DMS53 (cell line): Measurements from ENCODE around the gene IL1RAP.
"Not testable (repeated sequence)": the region's sequence is repeated elsewhere in the genome, so short reads cannot be mapped to it uniquely, and the experiment has no call there.

Source experiments
- DNase-seq: peaks from one replicate; lab custom pipeline; 2025; lab: John Stamatoyannopoulos, UW

IL1RAP gene

DNA sequence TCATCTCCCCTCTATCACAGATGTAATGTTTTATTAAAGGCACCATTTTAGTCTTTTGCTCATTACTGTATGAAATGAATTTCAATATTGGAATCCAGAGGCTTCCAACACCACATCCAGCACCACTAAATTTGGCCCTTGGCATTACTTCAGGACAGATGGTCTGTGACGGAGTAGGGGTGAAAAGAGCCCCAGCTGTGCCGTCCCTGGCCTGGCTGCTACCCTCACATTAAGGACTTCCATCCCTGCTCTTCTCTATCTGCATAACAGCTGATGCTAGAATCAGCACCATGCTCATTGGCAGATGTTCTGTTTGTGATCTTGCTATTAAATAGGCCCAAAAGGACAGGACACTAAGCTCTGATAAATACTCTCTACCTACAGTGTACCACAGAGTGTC lies 152.9 kb downstream of the IL1RAP start:
- no peak for DNase-seq

DNA sequence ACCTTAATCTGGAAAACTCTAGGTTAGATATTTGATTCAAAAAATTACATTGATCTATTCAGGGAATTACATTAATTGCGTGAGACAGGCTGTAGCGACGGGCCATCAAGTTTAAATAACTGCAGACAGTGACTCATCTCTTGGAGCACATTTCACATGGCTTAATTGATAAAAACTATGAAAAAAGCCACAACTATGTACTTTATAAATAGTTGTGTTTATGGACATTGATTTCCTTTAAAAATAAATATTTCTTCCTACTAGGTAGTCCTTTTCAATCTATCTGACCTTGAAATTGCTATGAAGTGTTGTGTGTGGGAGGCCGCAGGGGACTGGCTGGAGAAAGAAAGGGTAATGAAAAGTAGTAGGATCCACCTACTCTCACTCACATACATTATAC lies 157.8 kb downstream of the IL1RAP start:
- DNase-seq = no peak

DNA sequence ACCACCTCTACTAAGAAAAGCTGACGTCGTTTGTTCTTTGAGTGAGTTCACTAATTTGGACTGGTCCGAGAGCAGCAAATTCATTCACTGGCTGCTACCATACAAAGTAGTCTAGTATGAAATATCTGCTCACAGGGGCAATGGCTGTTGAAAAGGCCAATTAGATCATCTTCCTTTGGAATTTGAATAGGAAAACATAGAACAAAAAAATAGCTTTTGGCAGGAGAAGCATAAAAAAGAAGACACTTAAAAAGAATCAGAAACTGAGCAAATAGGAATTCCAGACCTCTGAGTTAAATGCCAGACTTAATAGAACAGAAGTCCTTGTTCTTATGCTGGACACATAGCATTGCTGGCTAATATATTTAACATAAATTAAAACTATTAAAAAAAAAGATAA lies 159.3 kb downstream of the IL1RAP start:
- DNase-seq = no peak

DNA sequence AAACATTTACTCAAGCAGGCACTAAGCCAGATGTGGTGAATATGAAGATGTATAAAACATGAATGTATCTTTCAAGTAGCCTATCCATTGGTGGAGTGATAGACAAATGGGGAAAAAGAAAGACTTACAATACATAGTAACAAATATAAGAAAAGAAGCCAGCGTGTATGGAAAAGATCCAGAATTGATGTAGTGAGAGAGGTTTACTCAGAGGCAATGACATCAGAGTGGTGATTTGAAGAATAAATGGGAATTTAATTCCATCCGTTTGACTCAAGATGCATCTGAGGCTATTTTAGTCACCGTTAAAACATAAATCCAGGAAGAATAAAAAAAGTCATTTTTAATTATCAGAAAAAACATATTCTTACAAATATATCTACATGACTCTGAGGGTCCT lies 162.6 kb downstream of the IL1RAP start:
- DNase-seq = no peak

DNA sequence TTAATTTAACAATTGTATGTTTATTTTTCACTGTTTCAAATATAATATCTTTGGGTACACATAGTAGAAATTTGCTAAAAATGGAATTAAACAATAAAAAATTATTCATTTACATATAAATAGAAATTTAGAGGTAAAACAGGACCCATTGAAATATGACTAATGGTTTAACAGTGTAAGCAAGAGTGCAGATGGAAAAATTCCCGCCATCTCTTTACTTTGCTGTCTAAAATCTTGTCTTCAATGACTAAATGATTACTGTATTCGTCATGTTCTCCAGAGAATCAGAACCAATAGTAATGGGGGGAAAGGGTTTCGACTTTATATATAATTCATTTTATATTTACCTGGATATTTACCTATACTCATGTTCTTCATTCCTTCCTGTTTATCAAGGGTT lies 163.1 kb downstream of the IL1RAP start:
- DNase-seq = no peak

DNA sequence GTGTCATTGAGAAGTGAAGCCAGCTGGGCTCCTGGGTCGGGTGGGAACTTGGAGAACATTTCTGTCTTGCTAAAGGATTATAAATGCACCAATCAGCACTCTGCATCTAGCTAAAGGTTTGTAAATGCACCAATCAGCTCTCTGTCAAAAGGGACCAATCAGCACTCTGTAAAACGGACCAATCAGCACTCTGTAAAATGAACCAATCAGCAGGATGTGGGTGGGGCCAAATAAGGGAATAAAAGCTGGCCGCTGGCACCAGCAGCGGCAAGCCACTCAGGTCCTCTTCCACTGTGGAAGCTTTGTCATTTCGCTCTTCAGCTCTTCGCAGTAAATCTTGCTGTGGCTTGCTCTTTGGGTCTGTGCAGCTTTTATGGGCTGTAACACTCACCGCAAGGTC lies 164.0 kb downstream of the IL1RAP start:
- not testable (repeated sequence) for DNase-seq

DNA sequence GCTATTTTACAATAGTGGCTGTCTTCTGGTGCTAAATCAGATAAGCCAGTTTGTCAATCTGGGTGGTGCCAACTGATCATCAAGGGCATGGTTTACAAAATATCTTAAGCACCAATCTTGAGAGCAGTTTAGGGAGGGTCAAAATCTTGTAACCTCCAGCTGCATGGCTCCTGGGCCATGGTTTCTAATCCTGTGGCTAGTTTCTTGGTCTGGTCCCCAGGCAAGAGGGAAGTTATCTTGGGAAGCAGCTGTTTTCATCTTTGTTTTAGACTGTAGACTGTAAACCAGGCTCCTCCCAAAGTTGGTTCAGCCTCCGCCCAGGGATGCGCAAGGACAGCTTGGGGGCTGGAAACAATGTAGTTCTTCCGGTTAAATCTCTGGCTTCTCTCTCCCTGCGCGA lies 166.8 kb downstream of the IL1RAP start:
- no peak for DNase-seq

DNA sequence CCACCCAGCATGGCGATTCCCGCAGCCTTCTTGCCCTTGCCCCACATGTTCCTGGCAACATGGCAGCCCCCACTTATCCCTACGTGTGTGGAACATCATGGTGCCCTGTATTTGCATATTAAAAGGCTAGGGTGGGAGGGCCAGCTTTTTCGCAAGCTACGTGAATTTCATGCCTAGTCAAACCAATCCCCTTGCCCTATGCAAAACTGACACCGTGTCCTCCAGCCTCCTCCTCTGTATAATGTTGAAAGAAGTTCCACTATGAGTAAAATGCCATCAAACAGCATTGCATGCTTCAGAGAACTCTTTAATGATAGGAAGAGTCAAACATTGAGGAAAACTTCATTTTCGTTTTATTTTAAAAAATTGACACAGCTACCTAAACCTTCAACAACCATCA lies 170.9 kb downstream of the IL1RAP start:
- no peak for DNase-seq

DNA sequence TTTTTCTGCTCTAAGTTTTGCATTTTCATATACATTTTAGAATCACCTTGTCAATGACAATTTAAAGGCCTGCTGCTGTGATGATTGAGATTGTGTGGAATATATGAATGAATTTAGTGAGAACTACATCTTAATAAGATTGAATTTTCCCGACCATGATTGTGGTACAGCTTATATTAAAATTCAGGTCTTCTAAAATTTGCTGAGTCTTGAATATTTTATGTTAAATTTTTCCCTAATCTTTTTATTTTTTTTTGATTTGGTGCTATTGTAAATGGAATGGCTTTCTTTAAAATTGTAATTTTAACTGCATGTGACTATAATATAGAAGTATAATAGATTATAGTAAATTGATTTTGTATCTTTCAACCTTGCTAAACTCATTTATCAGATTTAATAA lies 172.1 kb downstream of the IL1RAP start:
- DNase-seq = no peak

DNA sequence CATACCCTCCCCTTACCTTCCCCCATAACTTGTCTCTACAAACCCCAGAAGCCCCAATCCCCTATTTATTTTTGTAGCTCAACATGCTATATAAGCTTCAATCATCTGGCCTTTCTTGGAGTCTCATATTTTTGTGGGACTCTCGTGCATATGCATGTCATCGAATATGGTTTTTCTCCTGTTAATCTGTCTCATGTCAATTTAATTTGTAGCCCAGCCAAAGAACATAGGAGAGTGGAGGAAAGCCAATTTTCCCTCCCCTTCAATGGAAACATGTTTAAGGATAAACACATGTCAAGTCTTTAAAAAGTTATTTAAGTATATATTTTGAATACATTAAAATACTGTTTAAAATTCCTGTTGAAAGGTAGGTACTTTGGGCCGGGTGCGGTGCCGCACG lies 176.4 kb downstream of the IL1RAP start:
- no peak for DNase-seq

DNA sequence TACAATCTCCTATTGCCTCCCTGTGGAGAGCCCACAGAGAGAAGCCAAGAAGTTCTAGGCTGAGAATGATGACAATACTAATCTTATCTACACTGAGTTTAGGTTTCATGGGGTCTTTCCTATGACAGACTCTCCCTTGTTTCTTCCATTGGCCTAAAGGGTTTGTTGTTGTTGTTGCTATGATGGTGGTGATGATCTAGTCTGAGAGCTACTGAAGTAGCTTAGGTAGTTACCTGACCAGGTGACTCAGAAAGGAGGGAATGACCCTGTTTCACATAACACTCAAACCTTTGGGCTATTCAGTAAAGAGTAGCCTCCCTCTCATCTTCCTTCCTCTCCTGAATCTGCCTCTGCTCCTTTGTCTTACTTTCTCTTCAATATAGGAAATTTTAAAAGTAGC lies 178.4 kb downstream of the IL1RAP start:
- peak; percentile 44 for DNase-seq

DNA sequence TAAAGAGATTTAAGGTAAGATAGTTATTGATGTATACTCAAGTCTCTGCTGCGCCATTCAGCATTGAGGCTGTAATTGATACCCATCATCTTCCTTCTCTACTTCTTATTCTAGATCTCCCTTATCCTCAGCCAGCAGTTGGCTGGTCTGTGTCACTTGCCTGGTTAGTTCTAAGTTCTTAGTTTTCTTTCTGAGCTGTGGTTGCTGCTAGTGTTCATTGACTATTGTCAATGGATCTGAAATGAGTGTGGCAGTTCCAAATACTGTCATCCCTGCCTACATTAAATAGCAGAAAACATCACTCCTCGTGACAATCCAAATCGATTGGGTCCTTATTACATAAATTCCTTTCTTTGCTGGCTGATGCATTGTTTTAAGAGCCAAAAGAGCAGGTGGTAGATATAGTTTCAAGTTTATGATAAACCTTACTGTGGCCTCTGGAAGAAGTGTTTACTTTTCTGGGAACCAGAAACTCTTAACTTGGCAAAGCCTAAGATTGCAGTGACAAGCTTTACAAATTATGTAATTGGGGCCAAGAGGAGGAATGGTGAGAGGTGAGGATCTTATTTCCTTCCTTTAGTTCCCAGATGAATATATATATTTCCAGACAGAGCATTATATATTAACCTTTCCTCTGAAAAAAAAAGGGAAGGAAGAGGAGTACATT lies 180.6 kb downstream of the IL1RAP start:
- DNase-seq = peak; percentile 28

DNA sequence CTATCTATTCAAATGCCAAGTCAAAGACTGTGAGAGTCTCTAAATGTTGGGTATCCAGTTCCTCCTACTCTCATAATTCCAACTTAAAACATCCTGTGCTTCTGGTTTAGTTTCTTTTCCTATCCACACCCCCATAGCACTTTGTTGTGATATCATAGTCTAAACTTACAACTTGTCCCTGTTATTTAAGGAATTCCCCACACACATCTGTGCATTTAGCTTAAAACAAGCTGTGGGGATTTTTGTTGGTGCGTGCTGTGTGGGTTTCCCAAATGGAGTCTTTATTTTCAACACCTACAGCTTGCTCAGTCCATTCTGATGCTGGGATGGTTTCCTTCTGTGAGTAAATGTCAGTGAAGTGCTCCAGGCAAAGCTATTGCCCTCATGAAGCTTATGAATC lies 181.3 kb downstream of the IL1RAP start:
- DNase-seq = no peak

DNA sequence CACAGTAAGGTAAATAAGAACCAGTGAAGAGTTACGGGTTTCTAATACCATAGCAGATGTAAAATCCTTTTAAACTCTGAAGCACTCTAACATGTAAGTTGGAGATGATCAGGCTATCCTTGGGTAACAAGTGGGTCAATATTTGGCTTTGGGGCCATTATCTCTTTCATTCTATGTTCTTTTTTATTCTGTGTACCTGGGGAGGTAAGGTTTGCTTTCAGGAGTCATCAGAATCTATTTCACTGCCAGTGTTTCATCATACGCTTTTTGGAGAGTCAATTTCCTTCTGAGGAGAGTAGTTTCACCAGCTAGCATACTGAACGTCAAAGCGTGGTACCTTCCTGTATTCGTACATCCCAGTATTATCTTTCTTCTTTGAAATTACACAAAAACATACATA lies 182.1 kb downstream of the IL1RAP start:
- peak; percentile 13 for DNase-seq

DNA sequence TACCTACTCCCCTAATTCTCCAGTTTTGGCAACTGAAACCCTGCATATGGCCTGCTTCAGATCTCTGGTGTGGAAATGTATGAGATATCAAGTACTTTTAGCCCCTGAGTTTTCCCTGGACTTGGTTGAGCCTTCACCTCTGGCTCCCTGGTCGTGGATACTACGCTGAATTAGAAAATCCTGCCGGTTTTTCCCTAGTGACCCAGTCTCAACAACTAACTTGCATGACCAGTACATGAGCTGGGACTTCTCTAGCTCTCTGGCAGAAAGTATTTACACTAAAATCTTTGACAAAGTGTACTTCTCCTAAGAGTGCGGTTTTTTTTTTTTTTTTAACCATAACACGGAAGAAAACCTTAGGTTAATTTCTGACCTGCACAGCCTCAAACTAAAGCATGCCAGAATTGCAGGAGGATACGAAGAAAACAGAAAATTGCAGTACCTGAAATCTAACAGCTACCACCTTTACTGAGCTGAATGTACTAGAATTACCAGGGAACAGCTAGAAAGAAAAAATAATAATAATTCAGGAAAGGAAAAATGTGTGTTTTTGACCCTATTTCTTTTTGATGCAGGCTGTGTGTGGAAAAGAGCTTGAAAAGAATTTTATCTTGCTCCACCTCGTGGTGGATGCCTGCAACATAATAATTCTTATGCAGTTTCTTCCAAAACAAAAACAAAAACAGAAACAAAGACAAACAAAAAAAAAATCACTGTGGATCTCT lies 183.1 kb downstream of the IL1RAP start:
- peak; percentile 51 for DNase-seq

DNA sequence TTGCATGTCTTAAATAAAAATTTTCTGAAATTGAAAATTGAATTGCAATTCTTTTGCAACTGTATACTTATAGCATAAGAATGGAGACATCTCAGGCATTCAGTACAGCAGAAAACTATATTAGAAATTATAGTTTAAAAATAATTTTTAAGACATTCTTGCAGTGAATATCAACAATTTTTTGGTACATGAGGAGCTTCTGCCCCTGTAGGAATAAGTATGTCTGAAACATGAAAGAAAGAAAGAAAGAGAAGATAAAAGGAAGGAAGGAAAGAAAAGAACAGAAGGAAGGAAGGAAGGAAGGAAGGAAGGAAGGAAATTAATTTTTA lies 183.6 kb downstream of the IL1RAP start:
- DNase-seq = no peak

DNA sequence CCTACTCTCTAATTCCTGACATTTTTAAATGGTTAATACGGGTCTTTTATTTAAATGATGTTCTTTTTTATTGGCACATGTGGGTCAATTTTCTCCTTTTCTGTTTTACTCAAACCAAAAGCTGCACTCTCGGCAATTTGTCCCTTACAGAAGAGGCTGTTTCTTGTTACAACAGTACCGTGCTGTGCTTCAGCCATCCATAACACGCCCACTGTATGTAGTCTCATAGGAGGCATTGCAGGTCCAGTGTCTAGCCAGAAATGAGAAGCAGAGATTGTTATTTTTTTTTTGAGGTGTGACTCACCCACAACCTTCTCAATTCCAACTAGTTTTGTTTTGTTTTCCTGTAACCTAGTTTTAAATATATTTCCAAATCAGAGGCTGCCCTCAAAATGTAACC lies 184.0 kb downstream of the IL1RAP start:
- no peak for DNase-seq

DNA sequence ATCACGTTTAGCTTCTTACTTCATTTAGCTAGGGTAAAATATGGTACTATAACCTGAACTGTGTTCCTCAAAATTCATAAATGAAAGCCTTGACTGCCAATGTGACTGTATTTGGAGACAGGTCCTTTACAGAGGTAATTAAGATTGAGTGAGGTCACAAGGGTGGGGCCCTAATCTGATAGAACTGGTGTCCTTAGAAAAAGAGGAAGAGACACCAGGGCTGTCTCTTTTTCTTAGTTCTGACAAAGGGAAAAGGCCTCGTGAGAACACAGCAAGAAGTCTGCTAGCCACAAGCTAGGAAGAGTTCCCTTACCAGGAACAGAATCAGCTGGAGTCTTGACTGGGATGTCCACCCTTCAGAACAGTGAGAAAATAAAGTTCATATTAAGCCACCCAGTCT lies 185.9 kb downstream of the IL1RAP start:
- no peak for DNase-seq

DNA sequence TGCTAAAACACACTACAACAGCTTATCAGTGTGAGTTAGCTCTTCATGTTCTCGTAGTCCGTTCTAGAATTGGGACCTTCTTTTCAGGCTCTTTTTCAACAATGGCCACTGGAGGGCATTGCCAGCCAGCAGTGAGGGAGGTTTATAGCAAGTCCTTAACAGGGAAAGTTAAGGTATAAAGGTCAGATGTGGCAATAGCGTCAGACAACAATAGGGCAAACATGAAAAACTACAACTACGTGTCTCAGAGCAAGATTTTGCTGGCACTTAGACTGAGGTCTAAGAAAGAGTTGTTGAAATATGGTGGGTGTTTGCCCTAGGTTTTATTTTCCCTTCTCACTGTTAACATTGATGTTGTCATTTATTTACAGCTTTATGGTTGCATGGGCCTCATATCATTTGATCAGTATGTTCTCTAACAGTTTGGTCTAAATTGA lies 187.2 kb downstream of the IL1RAP start:
- peak; percentile 81 for DNase-seq

DNA sequence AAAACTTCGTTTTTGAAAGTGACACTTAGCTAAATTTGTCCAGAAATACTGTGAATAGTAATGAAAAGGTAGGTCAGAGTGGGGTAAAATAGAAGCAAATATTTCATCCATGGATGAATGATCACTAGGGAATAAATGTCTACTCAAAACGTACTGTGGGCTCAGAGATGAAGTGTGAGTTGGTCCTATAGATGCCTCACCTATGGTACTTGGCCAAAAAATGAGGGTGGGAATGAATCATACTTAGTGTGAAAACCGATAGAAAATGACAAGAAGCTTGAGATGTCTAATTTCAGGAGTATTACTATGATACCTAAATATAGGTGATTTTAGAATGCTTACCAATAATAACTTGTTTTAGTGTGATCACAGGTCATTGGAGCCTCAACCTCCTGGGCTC lies 192.7 kb downstream of the IL1RAP start:
- no peak for DNase-seq
